K562 (cell line): ENCODE results near the gene PRPSAP1. TPM values are rescaled to one million over a fixed set of nuclear protein-coding genes. Genes with fewer than 3 reads are reported as not detected.

Experiments
- ATF1 ChIP-seq, 2 experiments: fragments of 450-650 bp in 1 of 2; IDR thresholded peaks; 2 replicates each; pipeline ENCODE4 v1.6.1; 2016; ENCODE audit warnings: missing compliant biosample characterization in 1 of 2, missing genetic modification characterization in 1 of 2
- DMBX1 ChIP-seq: fragments of 250-450 bp; sonication (Bioruptor Pico); IDR thresholded peaks from 2 replicates; pipeline ENCODE4 v1.8.0; 2022; ENCODE audit warnings: inconsistent platforms, mild to moderate bottlenecking, moderate library complexity, borderline replicate concordance
- FOSL1 ChIP-seq: fragments of 200-800 bp; sonication (Bioruptor generic); conservative IDR thresholded peaks from 2 replicates; pipeline ENCODE4 v1.6.1; 2016; ENCODE audit warnings: missing genetic modification characterization, missing compliant biosample characterization
- GTF2A2 ChIP-seq: IDR thresholded peaks from 2 replicates; pipeline ENCODE4 v1.6.1; 2016; ENCODE audit warnings: mild to moderate bottlenecking, missing genetic modification characterization, missing compliant biosample characterization
- KDM2B ChIP-seq: fragments of 250-450 bp; sonication (Bioruptor Pico); IDR thresholded peaks from 2 replicates; pipeline ENCODE4 v1.8.0; 2021; ENCODE audit warnings: mild to moderate bottlenecking, moderate library complexity
- KDM4B ChIP-seq, 2 experiments: fragments of 450-650 bp in 1 of 2; sonication (generic) in 1 of 2; IDR thresholded peaks; 2 replicates each; pipeline ENCODE4 v1.6.1; 2016 to 2017; ENCODE audit warnings: borderline replicate concordance in 2 of 2, antibody characterized with exemption in 1 of 2, low read depth in 1 of 2, mild to moderate bottlenecking in 1 of 2
- RFX1 ChIP-seq: fragments of 450-650 bp; IDR thresholded peaks from 2 replicates; pipeline ENCODE4 v1.6.1; 2016; ENCODE audit warnings: mild to moderate bottlenecking, moderate library complexity
- SMAD4 ChIP-seq: fragments of 250-450 bp; sonication (Bioruptor Pico); conservative IDR thresholded peaks from 2 replicates; pipeline ENCODE4 v1.8.0; 2021; ENCODE audit warnings: inconsistent platforms, mild to moderate bottlenecking, moderate library complexity
- TEAD2 ChIP-seq: fragments of 450-650 bp; IDR thresholded peaks from 2 replicates; pipeline ENCODE4 v1.6.1; 2016; ENCODE audit warnings: missing genetic modification characterization, control low read depth, missing compliant biosample characterization
- ZNF584 ChIP-seq: fragments of 200-800 bp; sonication (Bioruptor generic); IDR thresholded peaks from 2 replicates; pipeline ENCODE4 v1.6.1; 2016; ENCODE audit warnings: low read depth, mild to moderate bottlenecking, missing genetic modification characterization, missing compliant biosample characterization
- polyA plus RNA-seq, 8 experiments: library from polyadenylated mRNA; depleted of rRNA in 4 of 8; stranded (reverse) in 5 of 8; unstranded in 3 of 8; fragments of >200 nt; fragmentation: Nextera tagmentation in 2 of 8; fragmentation: Illumina TruSeq in 1 of 8; extraction: Ambion mirVana in 2 of 8; extraction: Trizol in 1 of 8; gene quantifications; 2 replicates each; pipeline versions ENCODE4 v1.2.1 to v1.2.3, GENCODE V29; 2011 to 2014; ENCODE audit warnings: inconsistent platforms in 1 of 8, missing spikeins in 1 of 8
- total RNA-seq, 7 experiments: library from RNA; depleted of rRNA in 6 of 7; stranded (reverse); fragments of >200 nt in 6 of 7; fragmentation: Illumina TruSeq in 2 of 7; extraction: Trizol in 2 of 7; gene quantifications; 2 replicates each; pipeline versions ENCODE4 v1.2.1 to v1.2.3, GENCODE V29; 2011 to 2021; ENCODE audit warnings: low replicate concordance in 1 of 7
- TF ChIP-seq, protein P1 (sequence below): fragments of 200-800 bp; sonication (Bioruptor generic); IDR thresholded peaks from 2 replicates; pipeline ENCODE4 v1.6.1; 2016; ENCODE audit warnings: missing genetic modification characterization, missing compliant biosample characterization
- TF ChIP-seq, protein P2 (sequence below): fragments of 450-650 bp; formaldehyde crosslinking; IDR thresholded peaks from 2 replicates; pipeline ENCODE4 v1.4.0; 2022; ENCODE audit warnings: mild to moderate bottlenecking, moderate library complexity
- TF ChIP-seq, protein P3 (sequence below), 2 experiments: fragments of 450-650 bp in 1 of 2; IDR thresholded peaks; 2 replicates each; pipeline ENCODE4 v1.6.1; 2011 to 2017; ENCODE audit warnings: low read depth in 2 of 2, antibody characterized with exemption in 1 of 2, borderline replicate concordance in 1 of 2, low read length in 1 of 2, mild to moderate bottlenecking in 1 of 2, mixed read lengths in 1 of 2; ENCODE audit not compliant: control insufficient read depth in 1 of 2
- TF ChIP-seq, protein P4 (sequence below): fragments of 250-450 bp; sonication (Bioruptor Pico); IDR thresholded peaks from 2 replicates; pipeline ENCODE4 v1.6.1; 2021; ENCODE audit warnings: mild to moderate bottlenecking
- TF ChIP-seq, protein P5 (sequence below): fragments of 250-450 bp; sonication (Bioruptor Pico); IDR thresholded peaks from 2 replicates; pipeline ENCODE4 v1.5.1; 2021; ENCODE audit warnings: mild to moderate bottlenecking

PRPSAP1 gene
- total and polyA plus RNA-seq, 9 of the 15 experiments (the other 6 are each of a cell fraction or from before 2014, with no cell fraction given) = 21.9 to 77.1 (median 40.8) TPM

DNA sequence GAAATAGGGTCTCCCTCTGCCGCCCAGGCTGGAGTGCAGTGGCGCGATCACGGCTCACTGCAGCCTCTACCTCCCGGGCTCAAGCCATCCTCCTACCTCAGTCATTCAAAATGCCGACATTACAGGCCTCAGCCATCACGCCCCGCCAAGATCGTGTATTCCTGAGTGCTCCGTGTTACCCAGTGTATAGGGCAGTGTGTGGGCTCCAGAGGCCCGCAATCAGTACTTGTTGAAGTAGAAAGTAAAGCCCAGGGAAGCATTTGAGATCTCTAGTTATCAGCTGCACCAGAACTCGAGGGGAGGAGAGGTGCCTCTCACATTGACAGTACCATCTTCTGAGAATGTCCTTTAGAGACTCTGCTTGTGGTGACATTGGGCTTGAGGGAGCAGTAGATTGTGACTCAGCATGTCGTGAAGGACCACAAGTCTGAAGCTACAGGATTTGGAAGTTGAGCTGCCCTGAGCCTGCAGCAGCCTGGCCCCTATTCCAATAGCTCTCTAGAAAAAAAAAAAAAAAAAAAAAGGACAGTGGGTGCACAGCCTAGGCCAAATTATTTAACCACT is 1.1 kb upstream of the PRPSAP1 start (continued):
- TF ChIP-seq, protein P1, sequence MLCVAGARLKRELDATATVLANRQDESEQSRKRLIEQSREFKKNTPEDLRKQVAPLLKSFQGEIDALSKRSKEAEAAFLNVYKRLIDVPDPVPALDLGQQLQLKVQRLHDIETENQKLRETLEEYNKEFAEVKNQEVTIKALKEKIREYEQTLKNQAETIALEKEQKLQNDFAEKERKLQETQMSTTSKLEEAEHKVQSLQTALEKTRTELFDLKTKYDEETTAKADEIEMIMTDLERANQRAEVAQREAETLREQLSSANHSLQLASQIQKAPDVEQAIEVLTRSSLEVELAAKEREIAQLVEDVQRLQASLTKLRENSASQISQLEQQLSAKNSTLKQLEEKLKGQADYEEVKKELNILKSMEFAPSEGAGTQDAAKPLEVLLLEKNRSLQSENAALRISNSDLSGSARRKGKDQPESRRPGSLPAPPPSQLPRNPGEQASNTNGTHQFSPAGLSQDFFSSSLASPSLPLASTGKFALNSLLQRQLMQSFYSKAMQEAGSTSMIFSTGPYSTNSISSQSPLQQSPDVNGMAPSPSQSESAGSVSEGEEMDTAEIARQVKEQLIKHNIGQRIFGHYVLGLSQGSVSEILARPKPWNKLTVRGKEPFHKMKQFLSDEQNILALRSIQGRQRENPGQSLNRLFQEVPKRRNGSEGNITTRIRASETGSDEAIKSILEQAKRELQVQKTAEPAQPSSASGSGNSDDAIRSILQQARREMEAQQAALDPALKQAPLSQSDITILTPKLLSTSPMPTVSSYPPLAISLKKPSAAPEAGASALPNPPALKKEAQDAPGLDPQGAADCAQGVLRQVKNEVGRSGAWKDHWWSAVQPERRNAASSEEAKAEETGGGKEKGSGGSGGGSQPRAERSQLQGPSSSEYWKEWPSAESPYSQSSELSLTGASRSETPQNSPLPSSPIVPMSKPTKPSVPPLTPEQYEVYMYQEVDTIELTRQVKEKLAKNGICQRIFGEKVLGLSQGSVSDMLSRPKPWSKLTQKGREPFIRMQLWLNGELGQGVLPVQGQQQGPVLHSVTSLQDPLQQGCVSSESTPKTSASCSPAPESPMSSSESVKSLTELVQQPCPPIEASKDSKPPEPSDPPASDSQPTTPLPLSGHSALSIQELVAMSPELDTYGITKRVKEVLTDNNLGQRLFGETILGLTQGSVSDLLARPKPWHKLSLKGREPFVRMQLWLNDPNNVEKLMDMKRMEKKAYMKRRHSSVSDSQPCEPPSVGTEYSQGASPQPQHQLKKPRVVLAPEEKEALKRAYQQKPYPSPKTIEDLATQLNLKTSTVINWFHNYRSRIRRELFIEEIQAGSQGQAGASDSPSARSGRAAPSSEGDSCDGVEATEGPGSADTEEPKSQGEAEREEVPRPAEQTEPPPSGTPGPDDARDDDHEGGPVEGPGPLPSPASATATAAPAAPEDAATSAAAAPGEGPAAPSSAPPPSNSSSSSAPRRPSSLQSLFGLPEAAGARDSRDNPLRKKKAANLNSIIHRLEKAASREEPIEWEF = no peak
- TF ChIP-seq ZNF584 (CRISPR knock-in tag) (no peak), SMAD4 (CRISPR knock-in tag) (peak; percentile 75), RFX1 (no peak), FOSL1 (peak; percentile 73), DMBX1 (no peak), TEAD2 (no peak), GTF2A2 (tag) (no peak), ATF1 (CRISPR knock-in tag; IDR thresholded peaks at IDR 0.05) (no peak), ATF1 (tag; IDR thresholded peaks at IDR 0.05) (peak; percentile 26; the same call in 1 of the 2 replicates), KDM2B (CRISPR knock-in tag) (peak; percentile 25; the same call in 1 of the 2 replicates), KDM4B (IDR thresholded peaks at IDR 0.05; ENCODE audit: borderline replicate concordance in 2 of 2, low read depth in 1 of 2) (no peak)
- TF ChIP-seq, protein P2, sequence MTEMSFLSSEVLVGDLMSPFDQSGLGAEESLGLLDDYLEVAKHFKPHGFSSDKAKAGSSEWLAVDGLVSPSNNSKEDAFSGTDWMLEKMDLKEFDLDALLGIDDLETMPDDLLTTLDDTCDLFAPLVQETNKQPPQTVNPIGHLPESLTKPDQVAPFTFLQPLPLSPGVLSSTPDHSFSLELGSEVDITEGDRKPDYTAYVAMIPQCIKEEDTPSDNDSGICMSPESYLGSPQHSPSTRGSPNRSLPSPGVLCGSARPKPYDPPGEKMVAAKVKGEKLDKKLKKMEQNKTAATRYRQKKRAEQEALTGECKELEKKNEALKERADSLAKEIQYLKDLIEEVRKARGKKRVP (CRISPR knock-in tag) = no peak
- TF ChIP-seq, protein P3, sequence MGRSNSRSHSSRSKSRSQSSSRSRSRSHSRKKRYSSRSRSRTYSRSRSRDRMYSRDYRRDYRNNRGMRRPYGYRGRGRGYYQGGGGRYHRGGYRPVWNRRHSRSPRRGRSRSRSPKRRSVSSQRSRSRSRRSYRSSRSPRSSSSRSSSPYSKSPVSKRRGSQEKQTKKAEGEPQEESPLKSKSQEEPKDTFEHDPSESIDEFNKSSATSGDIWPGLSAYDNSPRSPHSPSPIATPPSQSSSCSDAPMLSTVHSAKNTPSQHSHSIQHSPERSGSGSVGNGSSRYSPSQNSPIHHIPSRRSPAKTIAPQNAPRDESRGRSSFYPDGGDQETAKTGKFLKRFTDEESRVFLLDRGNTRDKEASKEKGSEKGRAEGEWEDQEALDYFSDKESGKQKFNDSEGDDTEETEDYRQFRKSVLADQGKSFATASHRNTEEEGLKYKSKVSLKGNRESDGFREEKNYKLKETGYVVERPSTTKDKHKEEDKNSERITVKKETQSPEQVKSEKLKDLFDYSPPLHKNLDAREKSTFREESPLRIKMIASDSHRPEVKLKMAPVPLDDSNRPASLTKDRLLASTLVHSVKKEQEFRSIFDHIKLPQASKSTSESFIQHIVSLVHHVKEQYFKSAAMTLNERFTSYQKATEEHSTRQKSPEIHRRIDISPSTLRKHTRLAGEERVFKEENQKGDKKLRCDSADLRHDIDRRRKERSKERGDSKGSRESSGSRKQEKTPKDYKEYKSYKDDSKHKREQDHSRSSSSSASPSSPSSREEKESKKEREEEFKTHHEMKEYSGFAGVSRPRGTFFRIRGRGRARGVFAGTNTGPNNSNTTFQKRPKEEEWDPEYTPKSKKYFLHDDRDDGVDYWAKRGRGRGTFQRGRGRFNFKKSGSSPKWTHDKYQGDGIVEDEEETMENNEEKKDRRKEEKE (IDR thresholded peaks at IDR 0.05; ENCODE audit: borderline replicate concordance in 1 of 2, control insufficient read depth in 1 of 2, low read depth in 2 of 2, low read length in 1 of 2) = 0 out of 4 replicates have a peak, but pooled peaks of 1 of the 2 experiments have one; percentile 37
- TF ChIP-seq, protein P4, sequence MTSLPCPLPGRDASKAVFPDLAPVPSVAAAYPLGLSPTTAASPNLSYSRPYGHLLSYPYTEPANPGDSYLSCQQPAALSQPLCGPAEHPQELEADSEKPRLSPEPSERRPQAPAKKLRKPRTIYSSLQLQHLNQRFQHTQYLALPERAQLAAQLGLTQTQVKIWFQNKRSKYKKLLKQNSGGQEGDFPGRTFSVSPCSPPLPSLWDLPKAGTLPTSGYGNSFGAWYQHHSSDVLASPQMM (CRISPR knock-in tag) = no peak
- TF ChIP-seq, protein P5, sequence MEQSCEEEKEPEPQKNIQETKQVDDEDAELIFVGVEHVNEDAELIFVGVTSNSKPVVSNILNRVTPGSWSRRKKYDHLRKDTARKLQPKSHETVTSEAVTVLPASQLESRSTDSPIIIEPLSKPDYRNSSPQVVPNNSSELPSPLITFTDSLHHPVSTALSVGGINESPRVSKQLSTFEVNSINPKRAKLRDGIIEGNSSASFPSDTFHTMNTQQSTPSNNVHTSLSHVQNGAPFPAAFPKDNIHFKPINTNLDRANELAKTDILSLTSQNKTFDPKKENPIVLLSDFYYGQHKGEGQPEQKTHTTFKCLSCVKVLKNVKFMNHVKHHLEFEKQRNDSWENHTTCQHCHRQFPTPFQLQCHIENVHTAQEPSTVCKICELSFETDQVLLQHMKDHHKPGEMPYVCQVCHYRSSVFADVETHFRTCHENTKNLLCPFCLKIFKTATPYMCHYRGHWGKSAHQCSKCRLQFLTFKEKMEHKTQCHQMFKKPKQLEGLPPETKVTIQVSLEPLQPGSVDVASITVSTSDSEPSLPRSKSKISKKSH (CRISPR knock-in tag) = no peak
